C4-2B (cell line): Measurements from ENCODE around the gene SPNS3.

ENCODE experiments used
- H3K27ac ChIP-seq: fragments of 450-650 bp; 2 replicates; pipeline ENCODE4 v1.5.1; 2017
- ZFX ChIP-seq: fragments of 450-650 bp; IDR thresholded peaks from 2 replicates; pipeline ENCODE4 v1.6.1; 2017
- TF ChIP-seq, protein P1 (sequence below): fragments of 450-650 bp; conservative IDR thresholded peaks from 2 replicates; pipeline ENCODE4 v1.5.1; 2017; ENCODE audit warnings: mild to moderate bottlenecking

Gene SPNS3, protein sequence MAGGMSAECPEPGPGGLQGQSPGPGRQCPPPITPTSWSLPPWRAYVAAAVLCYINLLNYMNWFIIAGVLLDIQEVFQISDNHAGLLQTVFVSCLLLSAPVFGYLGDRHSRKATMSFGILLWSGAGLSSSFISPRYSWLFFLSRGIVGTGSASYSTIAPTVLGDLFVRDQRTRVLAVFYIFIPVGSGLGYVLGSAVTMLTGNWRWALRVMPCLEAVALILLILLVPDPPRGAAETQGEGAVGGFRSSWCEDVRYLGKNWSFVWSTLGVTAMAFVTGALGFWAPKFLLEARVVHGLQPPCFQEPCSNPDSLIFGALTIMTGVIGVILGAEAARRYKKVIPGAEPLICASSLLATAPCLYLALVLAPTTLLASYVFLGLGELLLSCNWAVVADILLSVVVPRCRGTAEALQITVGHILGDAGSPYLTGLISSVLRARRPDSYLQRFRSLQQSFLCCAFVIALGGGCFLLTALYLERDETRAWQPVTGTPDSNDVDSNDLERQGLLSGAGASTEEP

DNA sequence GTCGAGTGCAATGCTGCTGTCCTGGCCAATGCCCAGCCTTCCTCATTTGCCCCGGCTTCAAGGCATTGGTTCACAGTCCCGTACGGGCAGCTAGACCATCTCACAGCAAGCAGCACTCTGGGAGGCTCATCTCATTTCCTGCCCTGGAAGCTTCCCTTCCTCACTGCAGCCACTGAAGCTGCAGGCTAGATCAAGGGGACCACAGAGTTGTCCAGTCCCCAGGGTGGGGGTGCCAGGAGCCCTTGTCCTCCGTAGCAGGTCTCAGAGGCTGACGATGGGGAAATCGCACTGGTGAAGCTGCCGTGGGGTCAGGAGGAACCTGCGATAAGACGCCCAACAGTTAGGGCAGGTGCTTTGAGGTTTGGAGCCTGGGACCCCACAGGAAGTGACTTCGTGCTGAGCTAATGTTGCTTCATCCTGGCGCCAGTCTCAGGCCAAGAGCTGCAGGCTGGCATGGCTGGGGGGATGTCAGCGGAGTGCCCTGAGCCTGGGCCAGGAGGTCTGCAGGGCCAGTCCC is at the start of gene SPNS3:
Gene SPNS3, plus strand, starts transcription at position 426 of the 517 bp plus-strand sequence. Its CDS starts 28 bp downstream, at position 454.
- no peak within 1 kb of the TSS for H3K27ac ChIP-seq
- TF ChIP-seq, protein P1, sequence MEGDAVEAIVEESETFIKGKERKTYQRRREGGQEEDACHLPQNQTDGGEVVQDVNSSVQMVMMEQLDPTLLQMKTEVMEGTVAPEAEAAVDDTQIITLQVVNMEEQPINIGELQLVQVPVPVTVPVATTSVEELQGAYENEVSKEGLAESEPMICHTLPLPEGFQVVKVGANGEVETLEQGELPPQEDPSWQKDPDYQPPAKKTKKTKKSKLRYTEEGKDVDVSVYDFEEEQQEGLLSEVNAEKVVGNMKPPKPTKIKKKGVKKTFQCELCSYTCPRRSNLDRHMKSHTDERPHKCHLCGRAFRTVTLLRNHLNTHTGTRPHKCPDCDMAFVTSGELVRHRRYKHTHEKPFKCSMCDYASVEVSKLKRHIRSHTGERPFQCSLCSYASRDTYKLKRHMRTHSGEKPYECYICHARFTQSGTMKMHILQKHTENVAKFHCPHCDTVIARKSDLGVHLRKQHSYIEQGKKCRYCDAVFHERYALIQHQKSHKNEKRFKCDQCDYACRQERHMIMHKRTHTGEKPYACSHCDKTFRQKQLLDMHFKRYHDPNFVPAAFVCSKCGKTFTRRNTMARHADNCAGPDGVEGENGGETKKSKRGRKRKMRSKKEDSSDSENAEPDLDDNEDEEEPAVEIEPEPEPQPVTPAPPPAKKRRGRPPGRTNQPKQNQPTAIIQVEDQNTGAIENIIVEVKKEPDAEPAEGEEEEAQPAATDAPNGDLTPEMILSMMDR: no peak
- no peak for TF ChIP-seq ZFX

DNA sequence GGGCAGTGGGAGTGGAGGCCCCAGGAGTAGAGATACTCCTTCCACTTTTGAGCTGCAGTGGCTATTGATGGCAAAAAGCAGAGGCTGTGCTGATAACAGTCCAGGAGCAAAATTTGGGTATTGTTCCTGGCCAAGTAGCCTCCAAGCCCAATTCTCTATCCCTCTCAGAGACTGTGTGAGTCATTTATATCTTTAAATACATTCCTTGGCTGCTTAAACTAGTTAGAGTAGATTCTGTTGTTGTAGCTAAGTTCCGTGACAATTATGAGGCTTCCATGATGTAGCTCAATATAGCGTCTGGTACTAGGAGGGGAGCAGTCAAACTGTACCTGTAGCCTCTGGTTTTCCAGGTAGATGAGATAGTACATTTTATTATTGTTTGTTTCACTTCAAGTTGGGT is 47.3 kb upstream of the SPNS3 start:
- H3K27ac ChIP-seq: no peak overlapping the region

DNA sequence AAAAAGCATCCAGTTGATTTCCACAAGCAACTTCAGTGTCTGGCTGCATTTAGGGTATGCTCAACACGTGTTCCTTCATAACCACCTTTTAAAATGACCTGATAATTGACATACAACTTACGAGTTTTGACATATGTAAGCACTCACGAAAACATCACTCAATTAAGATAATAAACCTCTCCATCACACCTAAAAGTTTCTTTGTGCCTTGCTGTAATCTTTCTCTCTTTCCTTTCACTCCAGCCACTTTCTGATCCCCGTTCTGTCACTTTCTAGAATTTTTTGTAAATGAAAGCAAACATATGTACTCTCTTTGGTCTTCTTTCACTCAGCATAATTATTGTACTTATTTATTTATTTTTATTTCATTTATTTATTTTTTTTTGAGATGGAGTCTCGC is 46.6 kb upstream of the SPNS3 start:
- no peak for TF ChIP-seq ZFX
- TF ChIP-seq, protein P1: no peak
- no peak overlapping the region for H3K27ac ChIP-seq

More for the DNA sequence above, 47.3 kb upstream of the SPNS3 start:
- TF ChIP-seq, protein P1: no peak
- TF ChIP-seq ZFX: no peak

DNA sequence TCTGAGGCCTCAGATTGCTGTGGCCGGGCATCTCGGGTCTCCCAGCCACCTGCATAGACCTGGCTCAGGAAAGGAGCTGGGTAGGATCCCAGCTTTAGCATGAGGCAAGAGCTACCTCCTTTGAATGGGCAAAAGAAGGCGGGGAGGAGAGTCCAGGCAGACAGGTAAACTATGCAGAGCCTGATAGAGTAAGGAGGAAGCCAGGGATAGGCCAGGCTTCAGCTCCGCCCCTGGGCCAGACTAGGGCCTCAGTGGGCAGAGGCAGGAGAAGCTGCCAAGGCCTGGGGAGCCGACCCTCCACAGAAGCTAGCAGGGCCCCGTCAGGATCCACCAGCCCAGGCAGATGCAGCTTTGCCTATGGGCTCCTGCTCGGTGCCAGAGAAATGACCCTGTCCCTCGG is 44.7 kb upstream of the SPNS3 start:
- H3K27ac ChIP-seq: no peak overlapping the region
- TF ChIP-seq ZFX: no peak

DNA sequence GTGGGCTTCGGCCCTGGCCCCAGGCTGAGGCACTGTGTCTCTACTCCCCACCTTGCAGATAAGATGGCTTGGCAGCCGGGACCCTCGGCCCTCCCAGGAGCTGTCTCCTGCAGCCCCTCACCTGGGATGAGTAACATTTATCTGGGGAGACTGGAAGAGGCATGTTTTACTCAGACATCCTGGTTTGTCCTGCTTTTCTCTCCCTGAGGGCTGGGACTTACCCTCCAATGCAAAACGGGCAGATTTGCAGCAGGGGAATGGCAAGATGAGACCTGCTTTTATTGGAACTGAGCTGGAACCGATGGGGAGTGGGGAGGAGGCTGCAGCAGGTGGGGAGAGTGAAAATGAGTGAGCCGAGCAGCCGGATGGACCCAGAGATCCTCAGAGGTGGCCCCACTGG is 39.9 kb upstream of the SPNS3 start:
- TF ChIP-seq, protein P1: no peak
- TF ChIP-seq ZFX: no peak

DNA sequence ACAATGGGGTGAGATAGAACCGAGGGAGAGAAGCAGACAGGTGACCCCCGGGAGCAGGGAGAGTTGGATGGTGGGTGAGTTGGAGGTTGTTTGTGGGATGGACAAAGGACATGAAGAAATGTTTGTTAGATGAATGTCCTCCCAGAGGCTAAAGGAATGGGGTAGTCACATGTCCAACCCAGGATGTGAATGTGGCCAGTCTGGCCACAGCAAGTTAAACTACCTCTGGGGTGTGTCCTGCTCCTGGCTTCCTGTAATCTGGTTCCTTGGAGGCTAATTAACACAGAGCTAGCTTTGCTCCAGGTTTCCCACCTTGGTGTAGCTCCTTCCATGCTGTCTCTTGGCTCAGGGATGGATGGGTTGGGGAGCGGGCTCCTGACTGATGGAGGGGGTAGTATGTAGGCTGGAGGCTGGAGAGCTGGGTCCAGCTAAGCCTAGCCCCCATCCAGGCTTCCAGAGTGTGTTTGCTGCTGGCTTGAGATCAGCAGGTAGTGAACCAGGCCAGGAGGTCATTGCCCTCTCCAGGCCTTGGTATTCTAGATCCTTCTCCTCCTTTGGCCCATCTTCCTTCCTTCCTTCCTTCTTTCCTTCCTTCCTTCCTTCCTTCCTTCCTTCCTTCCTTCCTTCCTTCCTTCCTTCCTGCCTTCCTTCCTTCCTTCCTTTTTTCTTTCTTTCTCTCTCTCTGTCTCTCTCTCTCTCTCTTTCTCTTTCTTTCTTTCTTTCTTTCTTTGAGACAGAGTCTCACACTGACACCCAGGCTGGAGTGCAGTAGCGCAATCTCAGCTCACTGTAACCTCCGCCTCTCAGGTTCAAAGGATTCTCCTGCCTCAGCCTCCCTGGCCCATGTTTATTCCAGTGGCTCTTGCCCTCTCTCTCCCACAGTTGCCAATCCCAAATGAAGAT is 39.3 kb upstream of the SPNS3 start:
- TF ChIP-seq, protein P1: no peak
- TF ChIP-seq ZFX: no peak
- H3K27ac ChIP-seq: no peak overlapping the region

More for the DNA sequence above, 39.9 kb upstream of the SPNS3 start:
- no peak overlapping the region for H3K27ac ChIP-seq

DNA sequence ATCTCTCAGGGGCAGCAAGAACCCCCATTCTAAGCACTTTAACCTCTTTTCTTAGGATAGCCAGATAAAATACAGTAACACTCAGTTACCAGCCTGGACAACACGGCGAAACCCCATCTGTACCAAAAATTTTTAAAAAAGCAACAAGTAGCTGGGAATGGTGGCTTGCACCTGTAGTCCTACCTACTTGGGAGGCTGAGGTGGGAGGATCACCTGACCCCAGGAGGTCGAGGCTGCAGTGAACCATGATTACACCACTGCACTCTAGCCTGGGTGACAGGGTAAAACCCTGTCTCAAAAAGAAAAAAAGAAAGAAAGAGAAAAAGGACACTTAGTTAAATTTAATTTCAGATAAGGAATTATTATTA is 38.6 kb upstream of the SPNS3 start:
- no peak overlapping the region for H3K27ac ChIP-seq
- TF ChIP-seq, protein P1: no peak
- TF ChIP-seq ZFX: no peak
